SK-N-SH (cell line): ENCODE data around the gene FAM135A.

Source experiments
- POLR2AphosphoS5 ChIP-seq: IDR thresholded peaks from 2 replicates; pipeline ENCODE4 v1.6.1; 2012; ENCODE audit warnings: low read depth, low read length
- YY1 ChIP-seq: IDR thresholded peaks from 2 replicates; pipeline ENCODE4 v1.4.0; 2012; ENCODE audit warnings: low read depth, mild to moderate bottlenecking

DNA sequence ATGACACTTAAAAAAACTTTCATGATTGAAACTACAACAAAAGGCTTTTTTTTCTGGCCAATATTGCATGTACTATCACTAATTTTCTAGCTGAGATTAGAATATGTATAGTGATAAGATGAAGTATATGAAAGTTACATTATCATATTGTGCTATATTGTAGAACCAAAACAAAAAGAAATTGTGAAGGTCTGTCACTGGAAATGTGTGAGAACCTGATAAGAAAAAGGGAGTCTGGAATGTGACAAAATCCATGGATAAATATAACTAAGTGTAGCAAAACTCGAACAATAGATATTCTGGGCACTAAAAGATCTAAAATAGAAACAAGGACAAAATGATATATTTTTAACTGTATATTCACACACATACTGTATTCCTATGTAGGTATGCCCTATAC lies 36.7 kb upstream of the FAM135A start:
- no peak for TF ChIP-seq YY1
- no peak for TF ChIP-seq POLR2AphosphoS5
